NCI-H2171 treated with DMSO at 0.1 percent for 48 hours (cell line): ENCODE data around the gene MGAT3.
"Not testable (repeated sequence)": the region's sequence is repeated elsewhere in the genome, so short reads cannot be mapped to it uniquely, and the experiment has no call there.

ENCODE experiments used
- DNase-seq: peaks from one replicate; lab custom pipeline; 2025; lab: John Stamatoyannopoulos, UW

Gene MGAT3

GRCh38 chr22:39456522-39457197 lies at the start of gene MGAT3:
Gene MGAT3, plus strand, starts transcription at chr22:39457012. Its CDS starts 30,336 bp downstream, at chr22:39487348.
- DNase-seq: no peak

GRCh38 chr22:39408173-39408572 lies 48.6 kb upstream of the MGAT3 start:
- DNase-seq: no peak

GRCh38 chr22:39408807-39409206 lies 48.0 kb upstream of the MGAT3 start:
- DNase-seq: no peak

DNA sequence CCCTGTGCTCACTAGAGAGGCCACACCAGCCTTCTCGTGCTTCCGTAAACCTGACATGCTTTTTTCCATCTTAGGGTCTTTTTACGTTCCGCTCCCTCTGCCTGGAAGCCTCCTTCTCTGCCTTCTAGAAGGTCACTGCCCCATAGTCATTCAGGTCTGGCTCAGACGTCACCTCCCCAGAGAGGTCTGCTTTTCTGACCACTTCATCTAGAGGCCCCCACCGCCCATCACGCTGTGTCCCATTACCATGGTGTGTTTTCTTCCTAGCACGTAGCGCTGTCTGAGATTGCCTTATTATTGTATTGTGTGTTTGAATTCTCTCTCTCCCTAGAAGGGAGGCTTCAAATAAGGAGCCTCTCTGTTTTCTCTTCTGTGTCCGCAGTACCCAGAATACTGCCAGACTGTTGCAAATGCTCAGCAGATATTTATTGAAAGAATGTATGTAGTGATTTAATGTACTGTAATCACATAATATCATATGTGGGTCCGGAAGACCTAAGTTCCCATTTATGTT lies 47.2 kb upstream of the MGAT3 start:
- DNase-seq: no peak

DNA sequence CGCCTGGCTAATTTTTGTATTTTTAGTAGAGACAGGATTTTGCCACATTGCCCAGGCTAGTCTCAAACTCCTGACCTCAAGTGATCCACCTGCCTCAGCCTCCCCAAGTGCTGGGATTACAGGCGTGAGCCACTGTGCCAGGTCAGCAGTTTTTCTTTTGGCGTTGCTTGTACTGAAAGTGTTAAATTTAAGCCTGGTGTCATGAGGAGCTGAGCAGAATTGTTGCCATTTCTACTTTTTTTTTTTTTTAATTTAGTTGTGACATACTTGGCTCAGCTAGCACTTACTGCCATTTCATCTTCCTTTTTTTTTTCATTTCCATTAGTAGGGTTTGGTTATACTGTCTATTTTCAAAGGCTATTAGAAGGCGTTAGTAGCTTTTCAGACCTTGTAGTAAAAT lies 46.5 kb upstream of the MGAT3 start:
- DNase-seq: no peak

DNA sequence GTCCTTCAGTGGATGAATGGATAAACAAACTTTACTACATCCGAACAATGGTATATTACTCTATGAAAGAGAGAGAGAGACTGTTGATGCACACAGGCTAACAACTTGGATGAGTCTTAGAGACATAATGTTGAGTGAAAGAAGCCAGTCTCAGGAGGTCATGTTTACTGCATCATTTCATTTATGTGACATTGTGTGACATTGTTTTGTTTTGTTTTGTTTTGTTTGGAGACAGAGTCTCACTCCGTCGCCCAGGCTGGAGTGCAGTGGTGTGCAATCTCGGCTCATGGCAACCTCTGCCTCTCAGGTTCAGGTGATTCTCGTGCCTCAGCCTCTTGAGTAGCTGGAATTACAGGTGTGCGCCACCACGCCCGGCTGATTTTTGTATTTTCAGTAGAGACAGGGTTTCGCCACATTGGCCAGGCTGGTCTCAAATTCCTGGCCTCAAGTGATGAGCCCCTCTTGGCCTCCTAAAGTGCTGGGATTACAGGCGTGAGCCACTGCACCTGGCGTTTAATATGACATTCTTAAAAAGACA lies 44.9 kb upstream of the MGAT3 start:
- not testable (repeated sequence) for DNase-seq

GRCh38 chr22:39413204-39413603 lies 43.6 kb upstream of the MGAT3 start:
- not testable (repeated sequence) for DNase-seq

DNA sequence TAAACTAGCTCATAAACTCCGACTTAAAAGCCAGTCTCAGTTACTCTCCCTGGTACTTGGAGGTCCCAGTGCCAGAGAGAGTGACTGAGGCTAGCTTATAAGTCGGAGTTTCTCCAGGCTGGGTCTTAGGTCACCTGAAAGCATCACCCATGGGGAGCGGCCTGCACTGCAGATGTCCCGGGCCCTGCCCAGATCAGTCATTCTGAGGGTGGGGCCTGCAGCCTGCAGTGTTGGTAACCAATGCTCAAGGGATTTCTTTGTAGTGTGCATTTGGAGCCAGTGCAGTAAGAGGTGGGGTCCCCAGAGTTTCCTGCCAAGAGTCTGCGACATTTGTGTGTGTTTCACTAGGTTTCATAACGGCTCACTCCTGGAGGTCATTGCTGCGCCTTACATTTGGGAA lies 42.4 kb upstream of the MGAT3 start:
- DNase-seq: no peak

GRCh38 chr22:39414886-39415285 lies 41.9 kb upstream of the MGAT3 start:
- DNase-seq: no peak

DNA sequence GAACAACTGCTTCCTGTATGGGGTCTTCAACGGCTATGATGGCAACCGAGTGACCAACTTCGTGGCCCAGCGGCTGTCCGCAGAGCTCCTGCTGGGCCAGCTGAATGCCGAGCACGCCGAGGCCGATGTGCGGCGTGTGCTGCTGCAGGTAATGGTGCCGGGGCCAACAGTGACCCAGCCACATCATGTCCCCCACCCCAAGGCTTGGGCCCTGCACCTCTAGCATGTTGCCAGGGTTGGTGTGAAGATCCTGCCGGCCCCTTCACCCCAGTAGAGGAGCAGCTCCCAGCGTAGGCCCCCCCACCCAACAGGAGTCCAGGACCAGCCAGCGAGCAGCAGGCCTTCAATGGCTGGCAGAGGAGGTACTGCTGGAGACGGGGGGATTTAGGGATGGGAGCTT lies 41.3 kb upstream of the MGAT3 start:
- DNase-seq: no peak

DNA sequence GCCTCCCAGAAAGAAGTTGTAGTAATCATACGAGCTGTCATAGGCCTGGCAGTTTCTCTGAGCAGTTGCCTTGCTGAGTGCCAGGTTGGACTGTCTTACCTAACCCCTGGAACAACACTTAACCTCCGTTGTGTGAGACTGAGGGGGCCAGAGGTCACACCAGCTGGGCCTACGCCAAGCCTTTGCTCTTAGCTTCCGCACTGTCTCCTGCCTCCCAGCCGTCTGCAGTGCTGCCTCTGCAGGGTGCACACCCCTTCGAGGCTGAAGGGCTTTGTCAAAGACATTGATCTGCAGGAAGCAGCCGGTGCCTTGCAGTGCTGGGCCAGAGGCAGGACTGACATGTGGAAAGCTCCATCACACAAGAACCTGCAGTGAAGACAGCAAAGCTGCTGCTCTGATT lies 40.5 kb upstream of the MGAT3 start:
- DNase-seq: no peak

- no peak for DNase-seq
Measured at GRCh38 chr22:39417641-39418040, 39.2 kb upstream of the MGAT3 start.

GRCh38 chr22:39418696-39419095 lies 38.1 kb upstream of the MGAT3 start:
- DNase-seq: no peak

DNA sequence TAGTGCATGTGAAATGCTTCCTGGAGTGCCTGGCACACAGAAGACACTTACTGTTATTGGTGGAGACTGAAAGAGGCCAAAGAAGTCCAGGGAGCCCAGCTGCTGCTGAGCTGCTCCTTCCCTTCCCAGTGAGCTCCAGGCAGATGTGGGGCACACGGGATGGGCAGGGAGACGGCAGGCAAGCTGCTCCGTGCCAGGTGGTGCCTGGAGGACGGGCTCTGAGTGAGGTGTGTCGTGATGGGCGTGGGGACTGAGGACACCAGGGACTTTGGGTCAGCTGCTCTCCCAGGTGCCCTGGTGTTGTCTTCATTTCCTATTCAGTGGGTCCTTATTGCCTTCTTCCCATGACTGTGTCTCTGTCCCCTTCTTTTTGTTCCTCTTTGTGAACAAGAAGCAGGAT lies 37.7 kb upstream of the MGAT3 start:
- DNase-seq: no peak

DNA sequence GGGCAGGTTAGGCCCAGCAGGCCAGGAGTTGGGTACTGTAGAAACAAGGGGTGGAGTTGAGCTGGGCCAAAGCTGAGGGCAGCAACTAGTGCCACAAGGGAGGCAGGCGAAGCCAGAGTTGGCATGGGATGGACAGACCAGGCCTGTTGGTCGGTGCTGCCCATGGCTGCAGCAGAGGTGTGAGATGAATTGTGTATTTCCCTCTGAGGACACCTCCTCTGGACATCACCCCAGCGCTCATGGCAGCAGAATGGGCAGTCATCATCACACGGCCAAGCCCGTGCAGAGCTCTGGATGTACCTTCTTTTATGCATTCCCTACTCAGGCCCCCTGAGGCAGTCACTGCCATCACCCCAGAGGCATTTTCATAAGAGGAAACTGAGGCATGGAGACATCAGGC lies 36.9 kb upstream of the MGAT3 start:
- DNase-seq: no peak

- DNase-seq: no peak
Measured at GRCh38 chr22:39421691-39422090, 35.1 kb upstream of the MGAT3 start.

- DNase-seq: no peak
Measured at GRCh38 chr22:39422101-39422500, 34.7 kb upstream of the MGAT3 start.

- no peak for DNase-seq
Measured at GRCh38 chr22:39422721-39423120, 34.1 kb upstream of the MGAT3 start.

- DNase-seq: no peak
Measured at GRCh38 chr22:39423976-39424375, 32.8 kb upstream of the MGAT3 start.

GRCh38 chr22:39426380-39427043 lies 30.3 kb upstream of the MGAT3 start:
- no peak for DNase-seq

DNA sequence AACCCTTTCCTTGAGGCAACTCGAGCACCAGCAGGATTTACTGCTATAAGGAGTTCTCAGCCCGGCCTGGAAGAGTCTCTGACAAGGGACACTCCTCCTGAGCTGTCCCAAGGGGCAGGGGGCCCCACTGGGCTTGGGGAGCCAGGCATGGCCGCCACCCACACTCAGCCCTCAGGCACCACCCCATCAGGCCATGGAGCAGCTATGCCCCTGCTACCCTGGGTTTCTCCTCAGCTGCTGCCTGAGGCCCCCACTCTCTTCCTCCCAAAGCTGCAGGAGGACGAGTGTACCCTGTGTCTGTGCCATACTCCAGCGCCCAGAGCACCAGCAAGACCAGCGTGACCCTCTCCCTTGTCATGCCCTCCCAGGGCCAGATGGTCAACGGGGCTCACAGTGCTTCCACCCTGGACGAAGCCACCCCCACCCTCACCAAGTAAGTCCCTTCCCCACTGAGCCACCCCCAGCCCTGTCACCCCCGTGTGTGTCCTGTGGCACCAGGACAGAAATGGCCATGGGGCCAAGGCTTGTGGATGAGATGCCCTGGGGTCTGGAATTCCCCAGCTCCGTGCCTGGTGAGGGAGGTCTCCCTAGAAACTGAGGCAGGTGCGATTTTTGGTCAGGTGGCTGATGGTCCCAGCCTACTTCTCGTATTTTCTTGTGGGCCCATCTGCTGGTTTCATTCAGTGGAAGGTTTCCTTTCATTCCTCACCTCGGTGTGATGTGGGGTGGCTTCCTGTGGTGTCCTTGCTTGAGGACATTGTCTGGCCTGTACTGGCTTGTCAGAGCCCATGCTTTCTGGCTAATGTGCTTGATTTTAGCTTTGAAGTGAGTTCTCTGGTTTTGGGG lies 28.8 kb upstream of the MGAT3 start:
- DNase-seq: no peak

DNA sequence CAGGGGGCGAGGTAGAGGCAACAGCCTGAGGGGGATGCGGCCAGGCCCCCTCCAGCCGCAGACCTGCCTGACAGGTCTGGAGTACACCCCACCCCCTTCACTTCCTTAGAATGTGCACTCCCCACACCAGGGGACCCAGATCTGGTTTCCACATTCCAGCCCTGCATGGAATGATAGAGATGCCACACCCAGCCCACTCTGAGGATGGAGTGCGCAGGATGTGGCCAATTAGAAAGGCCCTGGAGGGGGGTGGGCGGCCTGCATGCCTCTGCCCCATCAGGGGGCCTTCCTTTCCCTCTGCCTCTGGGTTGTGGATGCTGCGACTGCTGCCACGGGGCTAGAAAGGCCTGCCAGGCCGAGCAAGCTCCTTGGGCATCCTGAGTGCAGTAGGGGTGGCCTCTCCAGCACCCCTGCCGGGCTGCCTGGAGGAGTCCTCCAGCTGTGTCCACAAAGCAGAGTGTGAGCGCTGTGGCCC lies 28.2 kb upstream of the MGAT3 start:
- DNase-seq: no peak
